Central memory CD4-positive, alpha-beta T cell (primary cell): ENCODE measurements around the gene MGAT5B.
A peak's percentile ranks its signal among the peaks of the same experiment; 100 is the strongest.

Experiments used
- DNase-seq: peaks from one replicate; pipeline ENCODE4 v3.0.0; 2022

Gene MGAT5B

DNA sequence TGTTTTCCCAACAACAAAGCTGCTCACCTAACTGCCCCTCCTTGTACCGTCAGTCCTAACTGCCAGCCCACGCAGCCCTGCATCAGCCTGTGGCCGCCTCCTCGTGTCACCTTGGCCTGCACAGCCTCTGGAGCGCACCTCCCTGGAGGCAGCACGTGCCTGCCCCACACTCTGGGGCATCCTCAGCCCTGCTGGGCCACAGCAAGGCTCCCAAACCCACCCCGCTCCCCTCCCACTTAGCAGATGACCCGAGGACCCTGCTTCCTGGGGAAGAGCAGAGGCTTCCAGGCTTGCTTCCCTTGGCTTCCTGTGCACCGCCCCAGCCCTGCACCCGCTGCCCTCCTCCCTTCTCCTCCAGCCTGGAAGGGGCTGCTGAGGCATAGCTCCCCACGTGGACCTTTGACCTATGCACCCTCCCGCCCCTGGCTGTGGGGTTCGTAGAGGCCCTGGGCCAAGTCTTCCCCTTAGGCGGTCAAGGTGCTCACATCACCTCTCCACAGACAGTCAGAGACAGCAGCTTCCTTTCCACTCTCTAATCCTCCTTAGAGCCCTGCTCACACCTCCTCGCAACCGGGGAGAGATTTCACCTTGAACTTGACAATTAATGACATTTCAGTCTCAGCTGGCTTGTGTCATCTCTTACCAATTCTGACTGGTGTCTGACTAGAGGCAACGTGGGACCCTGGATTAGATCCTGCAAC, 115.0 kb downstream of the MGAT5B start:
- no peak for DNase-seq

DNA sequence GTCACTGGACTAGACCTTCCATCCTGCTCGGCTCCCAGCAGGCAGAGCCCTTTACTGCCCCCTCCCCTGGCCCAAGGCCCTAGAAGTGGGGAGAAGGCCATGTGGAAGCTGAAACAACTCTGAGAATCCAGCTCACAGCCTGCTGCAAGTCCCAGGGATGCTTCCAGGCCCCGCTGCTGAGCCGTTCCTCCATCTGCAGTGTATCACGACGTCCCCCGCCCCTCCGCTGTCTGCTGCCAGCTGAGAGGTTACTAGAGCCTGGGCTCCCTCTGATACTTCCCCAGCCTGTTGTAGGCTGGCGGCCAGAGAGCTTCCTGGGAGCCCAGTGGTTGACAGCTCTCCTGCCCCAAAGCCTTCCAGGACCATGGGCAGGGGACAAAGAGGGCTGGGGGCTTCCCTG, 118.2 kb downstream of the MGAT5B start:
- DNase-seq, result no peak

GRCh38 chr17:76987486-76988093, 119.4 kb downstream of the MGAT5B start:
- DNase-seq, result no peak

DNA sequence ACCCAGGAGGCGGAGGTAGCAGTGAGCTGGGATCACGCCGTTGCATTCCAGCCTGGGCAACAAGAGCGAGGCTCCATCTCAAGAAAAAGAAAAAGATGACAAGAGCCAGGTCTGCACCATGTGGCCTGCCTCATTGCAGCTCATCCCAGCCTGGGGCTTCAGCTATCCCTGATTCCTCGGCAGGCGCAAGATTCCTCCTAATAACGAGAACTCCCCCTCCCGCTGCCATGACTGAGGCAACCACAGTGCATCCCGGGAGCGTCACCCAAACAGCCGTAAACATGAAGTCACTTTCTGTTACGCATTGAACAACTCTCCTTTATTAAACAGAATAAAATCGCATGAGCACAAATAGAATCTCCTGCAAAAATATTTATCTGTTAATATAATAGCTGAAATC, 120.6 kb downstream of the MGAT5B start:
- no peak for DNase-seq

GRCh38 chr17:76989519-76989918, 121.3 kb downstream of the MGAT5B start:
- DNase-seq, result no peak

DNA sequence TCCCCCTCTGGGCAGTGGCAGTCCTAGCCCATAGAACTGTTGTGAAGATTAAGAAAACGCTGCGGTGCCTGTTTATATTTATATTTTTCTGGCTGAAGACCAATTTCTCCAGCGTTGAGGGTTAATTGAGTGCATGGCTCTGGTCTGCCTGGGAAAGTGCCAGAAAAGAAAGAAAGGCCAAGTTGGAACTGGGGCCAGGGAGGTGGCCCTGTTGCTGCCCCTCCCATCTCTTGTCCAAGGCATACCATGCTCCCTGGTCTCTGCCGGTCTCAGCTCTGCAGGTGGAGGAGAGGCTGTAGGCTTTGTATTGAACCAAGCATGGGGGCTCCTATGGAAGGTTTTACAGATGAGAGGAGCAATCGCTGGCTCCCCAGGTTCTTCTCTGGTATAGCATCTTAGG, 124.7 kb downstream of the MGAT5B start:
- no peak for DNase-seq

- no peak for DNase-seq
Measured at GRCh38 chr17:76993651-76994050, 125.4 kb downstream of the MGAT5B start.

DNA sequence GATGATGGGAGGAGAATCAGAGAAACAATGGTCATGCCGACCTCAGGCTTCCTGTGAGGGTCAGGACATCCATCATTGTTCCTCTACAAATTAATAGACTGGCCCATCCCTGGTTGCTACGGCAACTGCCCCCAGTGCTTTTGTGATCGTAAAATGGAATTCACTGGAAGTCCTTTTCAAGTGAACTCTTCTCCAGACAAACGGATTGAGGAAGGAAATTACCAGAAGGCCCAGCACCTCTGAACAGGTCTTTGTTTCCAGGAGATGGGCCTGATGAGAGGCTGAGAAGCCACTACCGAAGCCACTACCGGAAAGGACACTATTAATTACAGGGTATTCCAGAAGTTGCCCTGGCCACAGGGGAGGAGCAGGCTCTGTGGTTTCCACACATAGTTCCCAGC, 126.0 kb downstream of the MGAT5B start:
- no peak for DNase-seq

GRCh38 chr17:76995387-76996105, 127.3 kb downstream of the MGAT5B start:
- peak; percentile 15 for DNase-seq

- peak; percentile 31 for DNase-seq
Measured at GRCh38 chr17:76996741-76997694, 128.8 kb downstream of the MGAT5B start.

GRCh38 chr17:76997981-76998531, 129.9 kb downstream of the MGAT5B start:
- DNase-seq, result peak; percentile 86

DNA sequence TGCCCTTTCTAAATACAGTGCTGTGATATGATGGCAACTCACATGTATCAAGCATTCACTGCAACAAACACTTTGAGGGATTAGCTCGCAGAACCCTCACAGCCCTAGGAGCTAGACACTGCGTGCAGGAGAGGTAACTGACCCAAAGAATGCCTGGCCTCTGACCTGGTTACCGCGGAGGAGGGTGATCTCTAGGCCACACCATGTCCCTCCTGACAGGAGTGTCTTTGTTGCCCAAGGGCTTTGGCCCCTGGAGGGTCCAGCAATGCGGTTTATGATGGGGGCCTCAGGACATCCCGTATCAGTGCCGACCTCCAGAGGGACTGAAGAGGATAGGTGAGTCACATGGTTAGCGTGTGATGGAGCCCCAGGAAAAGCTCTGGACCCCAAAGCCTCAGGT, 130.6 kb downstream of the MGAT5B start:
- no peak for DNase-seq
